Raji (cell line): ENCODE results near the gene FAIM.

Source experiments
- POLR2A ChIP-seq: IDR thresholded peaks from 2 replicates; pipeline ENCODE4 v1.6.1; 2011; ENCODE audit warnings: low read depth, low read length, control low read depth; ENCODE audit not compliant: insufficient read depth

FAIM gene, protein sequence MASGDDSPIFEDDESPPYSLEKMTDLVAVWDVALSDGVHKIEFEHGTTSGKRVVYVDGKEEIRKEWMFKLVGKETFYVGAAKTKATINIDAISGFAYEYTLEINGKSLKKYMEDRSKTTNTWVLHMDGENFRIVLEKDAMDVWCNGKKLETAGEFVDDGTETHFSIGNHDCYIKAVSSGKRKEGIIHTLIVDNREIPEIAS

DNA sequence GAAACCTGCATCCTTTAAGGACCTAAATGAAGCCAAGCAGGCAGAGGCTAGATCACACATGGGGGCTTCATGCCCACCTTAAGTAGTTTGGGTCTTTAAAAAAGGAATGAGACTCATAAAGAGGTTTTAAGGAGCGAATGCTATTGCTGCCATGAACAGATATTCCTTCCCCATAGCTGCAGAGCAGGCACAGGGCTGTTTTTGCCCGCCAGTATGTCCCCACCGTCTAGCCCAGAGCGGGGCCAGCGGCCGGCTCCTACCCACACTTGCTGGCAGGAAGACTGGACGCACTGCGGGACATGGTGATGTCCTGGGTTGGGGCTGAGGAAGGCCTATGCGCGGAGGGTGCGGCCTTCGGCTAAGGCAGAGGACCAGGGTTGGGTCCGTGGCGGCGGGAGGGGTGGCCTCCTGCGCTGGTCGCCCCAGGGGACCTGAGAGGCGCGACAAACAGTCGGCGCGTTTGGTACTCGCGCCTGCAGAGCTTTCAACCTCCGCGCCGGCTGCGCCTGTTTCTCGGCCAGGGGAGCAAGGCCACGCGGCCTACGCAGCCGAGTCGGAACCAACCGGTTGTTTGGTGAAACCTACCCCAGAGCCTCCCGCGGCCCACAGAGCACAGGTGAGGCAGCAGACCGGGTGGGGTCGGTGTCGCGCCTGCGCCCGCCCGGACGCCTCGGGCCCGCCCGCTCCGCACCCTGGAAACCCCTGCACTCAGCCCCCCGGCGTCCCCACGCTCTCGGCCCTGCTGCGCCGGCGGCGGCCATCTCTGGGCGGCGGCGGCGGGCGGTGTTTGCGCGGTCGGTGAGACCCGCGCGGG, at the start of gene FAIM:
TSS of gene FAIM (plus strand) at position 450 of the 814 bp plus-strand sequence. CDS start 10,956 bp downstream, outside the sequence.
- peak; percentile 68 for TF ChIP-seq POLR2A

DNA sequence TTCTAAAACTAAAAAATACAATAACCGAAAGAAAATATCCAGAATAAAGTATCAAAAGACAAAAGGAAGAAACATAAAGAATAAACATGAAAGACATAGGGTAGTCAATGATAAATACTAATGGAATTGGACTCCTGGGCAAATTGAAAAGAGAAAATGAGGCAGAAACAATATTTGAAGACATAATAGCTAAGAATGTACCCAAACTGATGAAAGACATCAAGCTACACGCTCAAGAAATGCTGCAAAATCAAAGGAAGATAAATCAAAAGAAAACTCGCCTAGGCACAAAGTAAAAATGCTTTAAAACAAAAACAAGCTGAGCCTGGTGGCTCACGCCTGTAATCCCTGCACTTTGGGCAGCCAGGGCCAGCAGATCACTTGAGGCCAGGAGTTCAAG, 49.4 kb upstream of the FAIM start:
- no peak for TF ChIP-seq POLR2A

DNA sequence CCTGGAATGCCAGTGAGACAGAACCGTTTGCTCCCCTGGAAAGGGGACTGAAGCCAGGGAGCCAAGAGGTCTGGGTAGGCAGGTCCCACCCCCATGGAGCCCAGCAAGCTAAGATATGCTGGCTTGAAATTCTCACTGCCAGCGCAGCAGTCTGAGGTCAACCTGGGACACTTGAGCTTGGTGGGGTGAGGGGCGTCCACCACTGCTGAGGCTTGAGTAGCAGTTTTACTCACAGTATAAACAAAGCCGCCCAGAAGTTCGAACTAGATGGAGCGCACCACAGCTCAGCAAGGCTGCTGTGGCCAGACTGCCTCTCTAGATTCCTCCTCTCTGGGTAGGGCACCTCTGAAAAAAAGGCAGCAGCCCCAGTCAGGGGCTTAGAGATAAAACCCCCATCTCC, 48.1 kb upstream of the FAIM start:
- TF ChIP-seq POLR2A: no peak

DNA sequence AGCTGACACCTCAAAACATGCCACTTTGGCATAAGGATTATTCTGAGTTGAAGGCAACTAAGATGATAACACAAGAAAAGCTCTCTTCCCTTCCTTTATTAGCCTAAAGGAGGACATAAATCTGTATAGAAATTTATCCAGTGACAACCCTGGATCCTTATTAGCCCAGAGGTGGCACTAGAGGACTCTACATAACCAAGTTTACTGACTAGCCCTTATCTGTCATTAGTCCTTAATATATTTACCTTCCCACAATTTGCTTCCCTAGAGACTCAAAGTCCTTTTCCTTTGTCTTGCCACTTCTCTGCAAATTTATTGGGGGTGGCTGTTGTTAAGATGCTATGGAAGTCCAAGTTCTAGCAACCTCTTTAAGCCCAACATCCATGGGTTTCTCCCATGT, 41.2 kb upstream of the FAIM start:
- no peak for TF ChIP-seq POLR2A

DNA sequence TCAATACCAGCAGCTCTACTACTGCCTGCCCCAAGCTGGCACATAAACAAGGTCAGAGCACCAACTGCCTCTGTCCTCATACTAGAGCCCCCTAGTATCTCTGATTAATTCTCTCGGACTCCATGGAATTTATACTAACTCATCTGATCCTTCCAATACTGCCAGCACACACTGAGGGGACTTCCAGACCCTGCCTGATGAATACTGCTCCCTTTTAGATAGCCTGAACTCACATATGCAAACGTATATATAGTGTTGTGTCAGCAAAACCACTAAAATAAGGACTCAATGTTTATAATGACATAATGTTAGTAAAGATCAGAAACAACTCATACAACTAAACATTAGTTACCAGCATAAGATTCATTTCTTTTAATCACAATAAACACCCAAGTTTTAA, 39.5 kb upstream of the FAIM start:
- no peak for TF ChIP-seq POLR2A

DNA sequence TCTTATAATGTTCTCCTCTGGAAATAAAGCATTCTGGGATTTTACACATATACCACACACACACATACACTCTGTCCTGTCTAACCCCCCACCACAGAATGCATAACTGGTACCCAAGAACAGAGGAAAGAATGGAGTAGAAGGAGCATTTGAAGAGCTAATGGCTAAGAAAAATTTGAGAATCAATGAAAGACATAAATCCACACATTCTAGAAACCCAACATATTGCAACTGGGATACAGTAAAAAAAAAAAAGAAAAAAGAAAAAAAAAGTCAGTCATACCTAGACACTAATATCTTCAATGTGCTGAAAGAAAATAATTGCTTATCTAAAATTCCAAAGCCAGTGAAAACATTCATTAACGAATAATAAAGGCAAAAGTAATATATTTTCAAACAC, 35.4 kb upstream of the FAIM start:
- TF ChIP-seq POLR2A: no peak

DNA sequence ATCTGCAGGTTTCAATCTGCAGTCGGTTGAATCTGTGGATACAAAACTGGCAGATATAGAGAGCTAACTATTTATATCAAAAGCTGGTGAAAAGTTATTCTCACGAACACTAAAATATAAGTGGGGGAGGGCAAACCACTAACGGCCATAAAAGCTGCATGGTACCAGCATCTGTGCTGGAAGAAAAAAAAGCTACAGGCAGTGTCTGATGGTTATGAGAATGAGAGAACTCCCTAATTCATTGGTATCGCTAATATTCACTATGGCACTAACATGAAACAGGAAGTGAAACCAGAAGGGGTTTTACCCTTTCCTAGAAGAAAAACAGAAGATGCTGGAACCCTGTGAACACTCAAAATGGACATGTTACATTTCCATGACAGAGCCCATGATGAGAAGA, 30.4 kb upstream of the FAIM start:
- no peak for TF ChIP-seq POLR2A

DNA sequence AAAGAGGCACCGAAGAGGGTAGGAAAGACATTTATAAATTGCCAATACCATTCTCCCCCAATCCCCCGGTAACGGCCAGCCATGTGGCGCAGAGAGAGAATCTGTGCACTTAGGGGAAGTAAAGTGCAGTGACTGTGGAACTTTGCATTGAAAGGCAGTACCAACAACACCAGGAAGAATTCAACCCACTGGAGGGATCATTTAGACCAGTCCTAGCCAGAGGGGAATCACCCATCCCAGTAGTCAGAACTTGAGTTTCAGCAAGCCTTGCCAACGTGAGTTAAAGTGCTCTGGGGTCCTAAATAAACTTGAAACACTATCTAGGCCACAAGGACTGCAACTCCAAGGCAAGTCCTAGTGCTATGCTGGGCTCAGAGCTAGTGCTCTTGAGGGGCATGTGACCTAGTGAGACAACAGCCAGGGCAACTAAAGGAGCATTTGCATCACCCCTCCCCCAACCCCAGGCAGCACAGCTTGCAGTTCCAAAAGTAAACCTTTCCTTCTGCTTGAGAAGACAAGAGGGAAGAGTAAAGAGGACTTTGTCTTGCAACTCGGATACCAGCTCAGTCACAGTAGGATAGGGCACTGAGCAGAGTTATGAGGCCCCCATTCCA, 29.5 kb upstream of the FAIM start:
- TF ChIP-seq POLR2A: no peak

DNA sequence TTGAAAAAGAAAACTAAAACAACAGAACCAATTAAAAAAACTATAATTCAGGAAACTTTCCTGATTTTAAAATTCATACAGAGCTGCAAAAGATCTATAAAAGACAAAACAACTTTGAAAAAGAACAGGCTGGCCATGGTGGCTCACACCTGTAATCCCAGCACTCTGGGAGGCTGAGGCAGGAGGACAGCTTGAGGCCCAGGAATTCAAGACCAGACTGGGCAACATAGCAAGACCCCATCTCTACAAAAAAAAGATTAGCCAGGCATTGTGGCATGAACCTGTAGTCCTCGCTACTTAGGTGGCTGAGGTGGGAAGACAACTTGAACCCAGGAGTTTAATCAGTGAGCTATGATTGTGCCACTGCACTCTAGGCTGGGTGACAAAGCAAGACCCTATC, 21.2 kb upstream of the FAIM start:
- no peak for TF ChIP-seq POLR2A

DNA sequence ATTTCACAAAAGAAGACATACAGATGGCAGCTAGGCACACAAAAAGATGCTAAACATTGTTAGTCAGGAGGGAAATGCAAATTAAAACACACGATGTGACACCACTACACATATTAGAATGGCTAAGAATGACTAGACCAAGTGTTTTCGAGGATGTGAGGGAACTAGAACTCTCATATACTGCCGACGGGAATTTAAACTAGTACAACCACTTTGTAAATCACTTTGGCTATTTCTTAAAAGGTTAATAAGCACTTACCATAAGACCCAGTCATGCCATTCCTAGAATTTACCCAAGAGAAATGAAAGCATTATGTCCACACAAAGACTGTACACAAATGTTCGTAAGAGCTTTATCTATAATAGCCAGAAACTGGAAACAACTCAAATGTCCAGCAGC, 20.1 kb upstream of the FAIM start:
- TF ChIP-seq POLR2A: no peak

DNA sequence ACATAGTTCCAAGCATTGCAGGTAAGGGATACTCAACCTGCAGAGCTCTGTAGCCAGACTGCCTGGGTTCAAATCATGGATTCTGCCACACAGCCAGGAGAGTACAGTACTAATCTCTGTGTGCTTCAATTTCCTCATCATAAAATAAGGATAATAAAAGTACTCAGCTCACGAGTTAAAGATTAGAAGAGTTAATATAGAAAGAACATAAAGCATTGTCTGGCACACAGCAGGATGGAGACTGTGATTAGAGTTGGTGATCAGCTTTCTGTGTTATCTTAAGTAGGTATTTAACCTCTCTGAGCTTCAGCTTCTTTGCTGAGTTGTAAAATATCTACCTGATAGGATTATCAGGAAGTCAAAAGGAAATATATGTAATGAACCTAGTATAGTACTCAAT, 17.2 kb upstream of the FAIM start:
- TF ChIP-seq POLR2A: no peak

DNA sequence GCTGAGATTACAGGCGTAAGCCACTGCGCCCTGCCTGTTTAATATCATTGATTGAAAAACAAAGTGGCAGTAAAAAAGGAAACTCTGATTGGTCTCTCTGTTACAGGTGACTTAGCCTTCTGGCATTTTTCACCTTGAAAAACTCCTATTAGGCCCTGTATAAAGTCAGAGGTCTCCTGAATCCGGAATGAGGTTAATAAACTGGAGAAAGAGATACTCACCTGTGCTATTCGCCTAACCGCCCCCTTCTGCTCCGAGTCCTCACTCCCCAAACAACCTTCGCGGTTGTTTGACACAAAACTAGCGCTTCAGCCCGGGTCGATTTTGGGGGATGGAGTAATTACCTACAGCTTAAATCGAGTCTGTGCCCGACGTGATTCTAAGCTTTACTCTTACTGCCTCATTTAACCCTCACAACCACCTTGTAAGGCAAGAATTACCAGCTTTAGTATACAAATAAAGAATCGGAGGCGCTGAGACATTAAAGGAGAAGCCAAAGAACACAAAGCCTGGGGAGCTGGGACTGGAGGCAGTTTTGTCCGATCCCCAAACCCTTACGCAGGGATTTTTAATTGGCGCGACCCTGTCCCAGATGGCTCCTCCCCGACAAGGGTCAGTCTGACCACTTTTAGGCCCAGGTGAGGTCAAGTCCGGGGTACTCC, 15.0 kb upstream of the FAIM start:
- TF ChIP-seq POLR2A: no peak

DNA sequence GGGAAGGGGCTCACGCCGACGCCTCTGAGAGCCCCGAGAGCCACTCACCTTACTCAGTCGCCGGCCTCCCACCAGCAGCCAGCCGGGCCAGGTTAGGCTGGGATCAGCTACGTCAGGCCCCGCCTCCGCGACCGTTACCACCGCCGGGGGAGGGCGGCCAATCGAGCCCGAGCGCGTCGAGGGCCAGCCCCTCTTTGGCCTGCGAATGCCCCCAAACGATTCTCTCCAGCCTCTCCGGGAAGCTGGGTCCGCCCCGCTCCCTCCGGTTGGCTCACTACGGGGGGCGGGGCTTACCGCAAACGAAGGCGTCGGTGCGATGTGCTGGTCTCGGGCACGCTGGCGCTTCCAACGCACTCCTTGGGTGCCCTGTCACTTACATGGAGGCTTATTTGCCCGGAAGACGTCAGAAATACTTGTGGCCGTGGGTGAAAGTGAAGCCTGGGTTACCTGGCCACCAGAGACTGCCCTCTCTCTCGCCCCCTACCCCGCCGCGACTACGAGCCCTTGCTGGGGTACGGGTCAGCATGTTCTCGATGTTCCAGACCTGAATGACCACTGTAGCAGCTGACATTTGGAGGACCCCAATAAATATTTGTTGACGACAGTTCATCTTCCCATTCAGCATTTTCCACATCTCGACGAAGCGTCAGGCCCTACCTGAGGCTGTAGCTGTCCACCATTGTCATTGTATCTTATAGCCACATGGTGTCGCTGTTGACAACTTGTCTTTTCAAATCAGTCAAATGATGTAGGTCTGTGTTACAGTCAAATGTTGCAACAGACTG, 14.2 kb upstream of the FAIM start, which contains the start of gene CEP70:
TSS of gene CEP70 (minus strand) at position 111 of the 785 bp plus-strand sequence. CDS start 21,333 bp downstream, outside the sequence.
- peak; percentile 72 for TF ChIP-seq POLR2A

DNA sequence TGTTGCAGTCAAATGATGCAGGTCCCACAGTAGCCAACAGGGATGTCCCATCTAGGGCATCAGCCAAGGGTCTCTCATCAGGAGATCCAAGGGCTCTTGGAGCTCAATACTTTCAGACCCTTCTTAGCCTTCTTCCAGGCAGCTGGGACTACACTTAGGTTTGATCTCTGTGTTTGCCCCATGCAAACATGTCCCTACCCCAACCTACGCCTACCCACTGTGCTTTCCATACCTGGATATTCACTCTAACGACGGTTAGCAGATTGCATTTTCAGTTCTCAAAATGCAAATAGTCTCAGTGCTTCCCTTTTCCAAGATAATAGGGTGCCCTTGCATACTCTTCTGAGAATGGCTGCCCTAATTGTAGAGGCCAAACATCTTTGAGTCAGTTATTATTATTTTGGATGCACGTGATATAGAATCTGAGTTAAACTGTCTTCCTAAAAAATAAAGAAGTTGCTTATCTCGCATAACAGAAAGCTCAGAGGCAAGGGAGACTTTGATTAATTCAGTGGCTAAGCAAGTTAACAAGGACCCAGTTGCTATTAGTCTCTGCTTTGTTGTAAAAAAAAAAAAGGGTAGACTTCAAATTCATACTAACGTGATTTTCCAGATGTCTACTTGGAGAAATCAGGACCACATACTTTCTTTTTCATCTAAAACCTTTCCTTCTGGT, 13.5 kb upstream of the FAIM start:
- TF ChIP-seq POLR2A: no peak
